ENCODE data around the gene MAN2A2.

The MAN2A2 gene

GRCh38 chr15:90946941-90947576 lies 44.0 kb downstream of the MAN2A2 start:
- H3K9me3 Mint-ChIP-seq = no peaks in the 10 kb centered on the region
- H3K27ac Mint-ChIP-seq = no peak overlapping the region
- H3K4me1 Mint-ChIP-seq = no peaks in the 10 kb centered on the region
- H3K36me3 Mint-ChIP-seq = peaks cover 92% of the 10 kb centered on the region
- ATAC-seq = no peak
- no peak for DNase-seq (ENCODE audit: low spot score in 2 of 2)
- H3K4me3 Mint-ChIP-seq = no peak overlapping the region

DNA sequence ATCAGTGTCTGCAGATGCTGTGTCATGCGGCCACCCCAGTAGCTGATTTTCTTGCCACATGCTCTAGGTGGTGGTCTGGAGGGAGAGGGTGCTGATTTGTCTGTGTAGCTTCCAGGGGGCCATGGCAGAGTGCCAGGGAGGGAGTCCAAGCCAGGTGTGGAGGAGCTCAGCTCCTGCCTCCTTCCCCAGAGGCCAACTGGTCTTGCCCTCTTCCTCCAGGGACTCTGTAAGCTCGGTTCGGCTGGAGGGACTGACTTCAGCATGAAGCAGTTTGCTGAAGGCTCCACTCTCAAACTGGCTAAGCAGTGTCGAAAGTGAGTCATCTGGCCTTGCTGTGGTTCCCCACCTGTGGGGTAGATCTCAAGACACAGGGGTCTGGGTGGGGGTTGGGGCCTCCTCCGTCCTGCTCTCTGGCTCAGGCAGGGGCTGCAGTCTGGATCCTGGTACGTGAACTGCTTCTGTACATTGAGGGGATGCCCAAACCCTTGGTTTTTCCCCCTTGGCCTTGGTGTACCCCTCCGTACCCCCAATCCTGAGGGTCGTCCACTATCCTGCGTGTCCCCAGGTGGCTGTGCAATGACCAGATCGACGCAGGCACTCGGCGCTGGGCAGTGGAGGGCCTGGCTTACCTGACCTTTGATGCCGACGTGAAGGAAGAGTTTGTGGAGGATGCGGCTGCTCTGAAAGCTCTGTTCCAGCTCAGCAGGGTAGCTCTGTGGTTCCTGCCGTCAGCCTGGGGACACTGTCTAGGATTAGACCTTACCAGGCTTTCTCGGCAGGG lies 44.7 kb downstream of the MAN2A2 start:
- Mint-ChIP-seq H3K9me3 (no peaks in the 10 kb centered on the region), H3K27ac (peak overlapping the region; percentile 70), H3K4me3 (no peak overlapping the region), H3K4me1 (no peaks in the 10 kb centered on the region), H3K36me3 (peaks cover 92% of the 10 kb centered on the region)
- ATAC-seq (no peak), DNase-seq (ENCODE audit: low spot score in 2 of 2) (no peak)

DNA sequence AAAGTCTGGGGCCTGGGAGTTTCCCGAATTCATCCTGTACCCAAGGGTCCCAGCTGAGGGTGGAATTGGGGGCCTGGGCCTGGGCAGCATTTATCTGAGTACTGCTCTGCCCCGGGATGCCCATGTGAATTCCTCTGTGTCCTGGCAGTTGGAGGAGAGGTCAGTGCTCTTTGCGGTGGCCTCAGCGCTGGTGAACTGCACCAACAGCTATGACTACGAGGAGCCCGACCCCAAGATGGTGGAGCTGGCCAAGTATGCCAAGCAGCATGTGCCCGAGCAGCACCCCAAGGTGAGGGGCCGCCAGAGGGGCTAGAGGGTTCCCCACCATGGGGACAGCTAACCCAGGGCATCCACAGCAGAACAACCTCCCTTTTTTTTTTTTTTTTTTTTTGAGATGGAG lies 45.4 kb downstream of the MAN2A2 start:
- Mint-ChIP-seq H3K36me3 (peaks cover 92% of the 10 kb centered on the region), H3K4me1 (peaks cover 3% of the 10 kb centered on the region), H3K9me3 (no peaks in the 10 kb centered on the region), H3K4me3 (no peak overlapping the region), H3K27ac (peak overlapping the region; percentile 70)
- no peak for DNase-seq (ENCODE audit: low spot score in 2 of 2)
- ATAC-seq = no peak

GRCh38 chr15:90949979-90950675 lies 47.0 kb downstream of the MAN2A2 start:
- H3K27ac Mint-ChIP-seq = no peak overlapping the region
- no peak overlapping the region for H3K4me3 Mint-ChIP-seq
- ATAC-seq (no peak), DNase-seq (ENCODE audit: low spot score in 2 of 2) (no peak)
- peaks cover 91% of the 10 kb centered on the region for H3K36me3 Mint-ChIP-seq
- H3K4me1 Mint-ChIP-seq = peaks cover 10% of the 10 kb centered on the region
- no peaks in the 10 kb centered on the region for H3K9me3 Mint-ChIP-seq

DNA sequence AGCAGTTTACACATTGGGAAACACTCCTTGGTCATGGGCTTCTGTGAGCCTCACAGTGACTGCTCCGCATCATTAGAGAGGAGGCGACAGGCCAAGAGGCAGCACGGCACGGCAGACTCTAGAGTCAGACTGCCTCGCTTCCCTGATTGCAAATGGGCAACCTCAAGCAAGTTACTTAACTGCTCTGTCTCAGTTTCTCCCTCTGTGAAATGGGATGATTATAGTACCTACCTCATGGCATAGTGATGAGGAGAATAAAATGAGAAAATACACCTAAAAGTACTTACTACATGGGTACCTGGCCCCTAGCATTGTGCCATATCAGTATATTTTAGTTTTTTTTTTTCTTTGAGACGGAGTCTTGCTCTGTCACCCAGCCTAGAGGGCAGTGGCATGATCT lies 47.6 kb downstream of the MAN2A2 start:
- H3K4me1 Mint-ChIP-seq = peaks cover 10% of the 10 kb centered on the region
- peaks cover 85% of the 10 kb centered on the region for H3K36me3 Mint-ChIP-seq
- ATAC-seq (no peak), DNase-seq (ENCODE audit: low spot score in 2 of 2) (no peak)
- no peak overlapping the region for H3K4me3 Mint-ChIP-seq
- H3K9me3 Mint-ChIP-seq = no peaks in the 10 kb centered on the region
- H3K27ac Mint-ChIP-seq = no peak overlapping the region

GRCh38 chr15:90952901-90953677 lies 50.0 kb downstream of the MAN2A2 start:
- DNase-seq (ENCODE audit: low spot score in 2 of 2) (no peak), ATAC-seq (no peak)
- peaks cover 69% of the 10 kb centered on the region for H3K36me3 Mint-ChIP-seq
- peak overlapping the region; percentile 96 for H3K27ac Mint-ChIP-seq
- peaks cover 16% of the 10 kb centered on the region for H3K4me1 Mint-ChIP-seq
- H3K9me3 Mint-ChIP-seq = no peaks in the 10 kb centered on the region
- peak overlapping the region; percentile 79 for H3K4me3 Mint-ChIP-seq

DNA sequence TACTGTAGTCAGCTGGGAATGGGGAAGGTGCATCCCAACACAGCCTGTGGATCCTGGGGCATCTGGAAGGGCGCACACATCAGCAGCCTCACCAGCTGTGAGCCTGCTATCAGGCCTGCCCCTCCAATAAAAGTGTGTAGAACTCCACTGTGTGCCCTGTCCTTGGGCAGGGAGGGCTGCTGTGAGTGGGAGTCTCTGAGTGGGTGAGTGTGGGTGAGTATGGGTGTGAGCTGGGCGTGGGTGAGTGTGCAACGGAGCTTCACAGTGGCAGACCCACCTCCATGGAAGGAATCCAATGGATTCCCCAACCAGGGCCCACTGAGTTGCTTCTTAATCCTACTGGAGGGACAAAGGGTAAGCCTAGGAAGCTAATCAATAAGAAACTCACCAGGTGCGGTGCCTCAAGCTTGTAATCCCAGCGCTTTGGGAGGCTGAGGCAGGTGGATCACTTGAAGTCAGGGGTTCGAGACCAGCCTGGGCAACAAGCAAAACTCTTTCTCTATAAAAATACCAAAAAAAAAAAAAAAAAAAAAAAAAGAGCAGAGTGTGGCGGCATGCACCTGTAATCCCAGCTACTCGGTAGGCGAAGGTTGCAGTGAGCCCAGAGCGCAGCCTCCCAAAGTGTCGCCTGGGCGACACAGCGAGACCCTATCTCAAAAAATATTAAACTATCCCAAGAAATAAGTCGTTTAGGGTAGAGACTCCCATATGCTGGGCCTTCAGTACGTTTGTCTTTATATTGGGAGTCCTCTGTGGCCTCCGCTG lies 51.0 kb downstream of the MAN2A2 start:
- DNase-seq (ENCODE audit: low spot score in 2 of 2) (no peak), ATAC-seq (no peak)
- Mint-ChIP-seq H3K9me3 (no peaks in the 10 kb centered on the region), H3K4me1 (peaks cover 16% of the 10 kb centered on the region), H3K4me3 (peak overlapping the region; percentile 79), H3K27ac (peak overlapping the region; percentile 96), H3K36me3 (peaks cover 68% of the 10 kb centered on the region)

DNA sequence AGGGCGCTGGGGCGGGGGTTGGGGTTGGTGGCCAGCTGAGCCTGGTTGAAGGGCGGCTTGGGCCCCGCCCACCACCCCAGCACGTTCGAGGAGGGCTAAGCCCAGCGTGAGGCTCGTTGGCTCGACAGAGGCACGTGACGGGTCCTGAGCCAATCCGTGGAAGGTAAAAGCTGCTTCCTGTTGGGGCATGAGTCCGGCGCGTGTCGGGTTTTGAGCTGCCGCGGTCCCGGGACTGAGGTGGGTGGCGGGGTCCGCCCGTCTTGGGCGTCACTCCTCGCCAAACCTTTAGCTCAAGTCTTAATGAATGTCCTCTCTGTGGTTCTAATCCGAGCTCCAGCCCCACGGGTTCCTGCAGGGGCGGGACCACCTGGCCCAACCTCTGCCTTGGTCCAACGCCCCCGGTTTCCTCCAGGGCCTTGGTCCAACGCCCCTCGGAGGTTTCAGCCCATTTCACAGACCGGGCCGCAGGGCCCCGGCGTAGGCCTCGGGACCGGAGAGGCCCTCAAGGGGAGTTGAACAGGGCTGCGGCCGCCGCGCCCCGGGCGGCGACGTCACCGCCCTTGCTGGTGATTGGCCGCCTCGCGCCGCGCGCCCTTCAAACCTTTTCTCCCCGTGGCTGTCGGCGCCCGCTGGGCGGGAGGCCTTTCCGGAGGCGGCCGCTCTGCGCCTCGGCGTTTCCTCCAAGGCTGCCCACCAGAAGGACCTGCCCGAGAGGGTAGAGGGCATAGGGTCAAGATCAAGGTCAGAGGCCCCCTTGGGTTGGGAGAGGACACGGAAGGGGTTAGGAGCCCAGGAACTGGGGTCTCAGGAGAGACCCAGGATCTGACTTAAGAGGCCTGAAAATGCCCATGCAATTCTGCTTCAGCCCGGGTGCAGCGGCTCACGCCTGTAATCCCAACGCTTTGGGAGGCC lies 51.9 kb downstream of the MAN2A2 start, which contains the start of gene RCCD1:
Gene RCCD1, plus strand, starts transcription at position 173 of the 912 bp plus-strand sequence. CDS start 1,851 bp downstream, outside the sequence.
- Mint-ChIP-seq H3K4me3 (peak within 1 kb of the TSS; percentile 79), H3K36me3 (peaks cover 72% of the 10 kb centered on the region), H3K4me1 (peaks cover 16% of the 10 kb centered on the region), H3K27ac (peak within 1 kb of the TSS; percentile 96), H3K9me3 (no peaks in the 10 kb centered on the region)
- ATAC-seq = peak; percentile 96
- peak; percentile 77 to 95 for DNase-seq (ENCODE audit: low spot score in 2 of 2)

- H3K27ac Mint-ChIP-seq = peak overlapping the region; percentile 96
- H3K9me3 Mint-ChIP-seq = no peaks in the 10 kb centered on the region
- ATAC-seq (no peak), DNase-seq (ENCODE audit: low spot score in 2 of 2) (no peak)
- H3K36me3 Mint-ChIP-seq = peaks cover 73% of the 10 kb centered on the region
- H3K4me3 Mint-ChIP-seq = peak overlapping the region; percentile 79
- H3K4me1 Mint-ChIP-seq = peaks cover 16% of the 10 kb centered on the region
Observed at GRCh38 chr15:90955624-90956273, 52.6 kb downstream of the MAN2A2 start.

GRCh38 chr15:90956274-90957030 lies 53.4 kb downstream of the MAN2A2 start:
- ATAC-seq (no peak), DNase-seq (ENCODE audit: low spot score in 2 of 2) (peak; percentile 28 to 70)
- Mint-ChIP-seq H3K36me3 (peaks cover 73% of the 10 kb centered on the region), H3K27ac (peak overlapping the region; percentile 96), H3K9me3 (no peaks in the 10 kb centered on the region), H3K4me3 (peak overlapping the region; percentile 79), H3K4me1 (peaks cover 16% of the 10 kb centered on the region)

- Mint-ChIP-seq H3K27ac (no peak overlapping the region), H3K36me3 (peaks cover 73% of the 10 kb centered on the region), H3K4me1 (peaks cover 16% of the 10 kb centered on the region), H3K9me3 (no peaks in the 10 kb centered on the region), H3K4me3 (peak overlapping the region; percentile 79)
- ATAC-seq (no peak), DNase-seq (ENCODE audit: low spot score in 2 of 2) (no peak)
Observed at GRCh38 chr15:90957031-90957790, 54.1 kb downstream of the MAN2A2 start.

DNA sequence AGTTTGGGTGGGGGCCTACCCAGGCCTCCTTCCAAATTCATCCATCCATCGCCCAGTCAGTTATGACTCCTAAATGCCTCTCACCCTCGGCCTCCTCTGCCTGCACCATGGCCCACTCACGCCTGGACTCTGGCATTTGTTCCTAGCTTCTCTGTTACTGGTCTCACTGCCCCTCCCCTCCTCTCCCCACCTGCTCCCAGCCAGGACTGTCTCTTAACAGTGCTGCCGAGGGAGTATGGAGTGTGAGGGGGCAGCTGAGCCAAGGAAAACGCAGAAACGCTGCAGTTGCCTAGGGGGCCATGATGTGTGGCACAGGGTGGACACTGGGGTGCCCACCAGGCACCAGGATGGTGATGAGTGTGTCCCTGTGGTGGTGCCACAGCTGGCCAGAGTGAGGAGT lies 54.7 kb downstream of the MAN2A2 start:
- Mint-ChIP-seq H3K36me3 (peaks cover 73% of the 10 kb centered on the region), H3K4me3 (peak overlapping the region; percentile 79), H3K27ac (no peak overlapping the region), H3K9me3 (no peaks in the 10 kb centered on the region), H3K4me1 (peaks cover 16% of the 10 kb centered on the region)
- ATAC-seq (no peak), DNase-seq (ENCODE audit: low spot score in 2 of 2) (no peak)
